Panc1 (cell line): Measurements from ENCODE around the gene GPATCH2L. TPM values are rescaled to one million over a fixed set of nuclear protein-coding genes. Genes with fewer than 3 reads are reported as not detected.
A peak's percentile ranks its signal among the peaks of the same experiment; 100 is the strongest.

Experiments used
- ATAC-seq: fragments of 200-7000 bp; cut with Tn5 transposase; 2 replicates; pipeline ENCODE4 v1.9.1; 2020; ENCODE audit warnings: mild to moderate bottlenecking, moderate library complexity
- BruUV-seq: library from RNA; stranded (reverse); fragments of 400-500 nt; replicated peaks from 2 replicates; lab custom pipeline; 2021; lab: Mats Ljungman, UMichigan
- CTCF ChIA-PET: fragments of 300-600 bp; sonication (Branson Sonifier 250); formaldehyde crosslinking; loops from one replicate; lab custom pipeline; 2022; ENCODE audit warnings: antibody characterized with exemption; lab: Charles Lee
- POLR2A ChIA-PET: fragments of 300-600 bp; sonication (Branson Sonifier 250); formaldehyde crosslinking; loops from one replicate; lab custom pipeline; 2022; ENCODE audit warnings: antibody characterized with exemption; lab: Charles Lee
- DNase-seq: peaks from one replicate; pipeline ENCODE4 v3.0.0-alpha.2; 2010; ENCODE audit warnings: low read depth, low spot score
- H3K27ac ChIP-seq: 2 replicates; pipeline ENCODE4 v1.5.1; 2011; ENCODE audit warnings: mild to moderate bottlenecking, low read length, inconsistent platforms
- H3K27me3 ChIP-seq: fragments of 200-500 bp; sonication (Bioruptor generic); 2 replicates; pipeline ENCODE4 v1.6.0; 2014; ENCODE audit warnings: low read length, inconsistent platforms; ENCODE audit not compliant: control insufficient read depth, insufficient read depth
- H3K36me3 ChIP-seq: fragments of 200-500 bp; sonication (Bioruptor generic); 2 replicates; pipeline ENCODE4 v1.5.1; 2014; ENCODE audit warnings: inconsistent platforms, mild to moderate bottlenecking, low read length, moderate library complexity; ENCODE audit not compliant: control insufficient read depth, insufficient read depth
- H3K4me1 ChIP-seq: 2 replicates; pipeline ENCODE4 v1.5.1; 2011; ENCODE audit warnings: inconsistent platforms, mild to moderate bottlenecking, low read length, moderate library complexity; ENCODE audit not compliant: control insufficient read depth, insufficient read depth
- H3K4me3 ChIP-seq, 2 experiments: 2 replicates each; pipeline ENCODE4 v1.5.1; 2011 to 2012; ENCODE audit warnings: low read depth in 2 of 2, low read length in 2 of 2, mild to moderate bottlenecking in 2 of 2, inconsistent platforms in 1 of 2, moderate library complexity in 1 of 2
- H3K9me3 ChIP-seq: fragments of 200-500 bp; sonication (Bioruptor generic); 2 replicates; pipeline ENCODE4 v1.5.1; 2014; ENCODE audit warnings: low read depth, mild to moderate bottlenecking, inconsistent platforms, low read length, moderate library complexity; ENCODE audit not compliant: control insufficient read depth, insufficient read depth
- CTCF ChIP-seq: fragments of 450-650 bp; IDR thresholded peaks from 2 replicates; pipeline ENCODE4 v1.5.1; 2017; ENCODE audit warnings: mild to moderate bottlenecking
- POLR2AphosphoS5 ChIP-seq: IDR thresholded peaks from 2 replicates; pipeline ENCODE4 v1.6.1; 2012; ENCODE audit warnings: mild to moderate bottlenecking, low read depth, low read length, moderate library complexity
- REST ChIP-seq, 2 experiments: IDR thresholded peaks; 2 replicates each; pipeline ENCODE4 v1.6.1; 2011 to 2012; ENCODE audit warnings: low read depth in 2 of 2, control low read depth in 1 of 2, low read length in 1 of 2, mild to moderate bottlenecking in 1 of 2, moderate library complexity in 1 of 2; ENCODE audit not compliant: insufficient read depth in 1 of 2
- SIN3A ChIP-seq: IDR thresholded peaks from 2 replicates; pipeline ENCODE4 v1.6.1; 2012; ENCODE audit warnings: low read depth, mild to moderate bottlenecking, low read length, moderate library complexity, borderline replicate concordance; ENCODE audit not compliant: insufficient read depth
- TCF7L2 ChIP-seq: IDR thresholded peaks from 2 replicates; pipeline ENCODE4 v1.6.1; 2011; ENCODE audit warnings: mild to moderate bottlenecking, low read depth, low read length, inconsistent platforms
- in situ Hi-C: cut with HindIII; loops from 2 replicates; pipeline ENCODE4 v1.10.0; 2016; ENCODE audit warnings: low sequenced_read_pairs, low pct_unique_long_range_greater_than_20kb
- intact Hi-C: fragments of 100-400 bp; cut with micrococcal nuclease; formaldehyde crosslinking; loops from one replicate; pipeline ENCODE4 v1.10.0; 2022; ENCODE audit not compliant: unreplicated experiment
- total RNA-seq: library from RNA; stranded (reverse); gene quantifications from one replicate; pipeline ENCODE4 v1.2.1, GENCODE V29; 2021; ENCODE audit not compliant: unreplicated experiment

GPATCH2L gene
- total RNA-seq, 1 experiment from 2014 or later: 35.0 TPM

- Histone ChIP-seq H3K36me3 (no peaks in the 10 kb centered on the region), H3K27ac (no peak overlapping the region), H3K27me3 (peaks cover 13% of the 10 kb centered on the region), H3K9me3 (no peaks in the 10 kb centered on the region; the same call in 1 of the 2 replicates), H3K4me1 (no peaks in the 10 kb centered on the region), H3K4me3 (peak overlapping the region in 1 of 2 experiments; percentile 5; a peak in 1 of 4 replicates)
- CTCF ChIA-PET: no interaction called here
- ATAC-seq (no peak), DNase-seq (no peak)
- intact Hi-C loops (no loop called here), in situ Hi-C loops (no loop called here)
- POLR2A ChIA-PET: no interaction called here
- TF ChIP-seq POLR2AphosphoS5: no peak
- TF ChIP-seq CTCF: no peak
- no peak for TF ChIP-seq REST (IDR thresholded peaks at IDR 0.05; ENCODE audit: insufficient read depth in 1 of 2, low read depth in 2 of 2, low read length in 1 of 2)
- TF ChIP-seq TCF7L2: no peak
- no peak for TF ChIP-seq SIN3A
- BruUV-seq: no TSS peak
These were observed 13.5 kb upstream of the GPATCH2L start for GRCh38 chr14:76138119-76138757.

GRCh38 chr14:76138758-76139723, 12.7 kb upstream of the GPATCH2L start:
- Histone ChIP-seq H3K27ac (no peak overlapping the region), H3K27me3 (peaks cover 13% of the 10 kb centered on the region), H3K36me3 (no peaks in the 10 kb centered on the region), H3K4me3 (peak overlapping the region in 1 of 2 experiments; percentile 5; a peak in 1 of 4 replicates), H3K4me1 (no peaks in the 10 kb centered on the region), H3K9me3 (no peaks in the 10 kb centered on the region; the same call in 1 of the 2 replicates)
- POLR2A ChIA-PET: no interaction called here
- TF ChIP-seq CTCF (no peak), TCF7L2 (no peak), POLR2AphosphoS5 (no peak), SIN3A (no peak), REST (IDR thresholded peaks at IDR 0.05; ENCODE audit: insufficient read depth in 1 of 2, low read depth in 2 of 2, low read length in 1 of 2) (no peak)
- no peak for DNase-seq
- intact Hi-C loops: no loop called here
- BruUV-seq: no TSS peak
- CTCF ChIA-PET: no interaction called here
- no peak for ATAC-seq
- in situ Hi-C loops: no loop called here
